DOHH2 (cell line): ENCODE results near the gene CPAMD8.

Experiments
- EZH2phosphoT487 ChIP-seq: fragments of 200-600 bp; sonication (generic); IDR thresholded peaks from 2 replicates; pipeline ENCODE4 v1.6.1; 2017; ENCODE audit warnings: borderline replicate concordance, mild to moderate bottlenecking, antibody characterized with exemption, low read length, moderate library complexity, mixed read lengths
- TF ChIP-seq, protein P1 (sequence below): fragments of 200-600 bp; sonication (generic); IDR thresholded peaks from one replicate; pipeline ENCODE4 v1.5.1; 2014; ENCODE audit warnings: antibody characterized with exemption, mild to moderate bottlenecking, low read depth, low read length; ENCODE audit not compliant: poor library complexity, severe bottlenecking

DNA sequence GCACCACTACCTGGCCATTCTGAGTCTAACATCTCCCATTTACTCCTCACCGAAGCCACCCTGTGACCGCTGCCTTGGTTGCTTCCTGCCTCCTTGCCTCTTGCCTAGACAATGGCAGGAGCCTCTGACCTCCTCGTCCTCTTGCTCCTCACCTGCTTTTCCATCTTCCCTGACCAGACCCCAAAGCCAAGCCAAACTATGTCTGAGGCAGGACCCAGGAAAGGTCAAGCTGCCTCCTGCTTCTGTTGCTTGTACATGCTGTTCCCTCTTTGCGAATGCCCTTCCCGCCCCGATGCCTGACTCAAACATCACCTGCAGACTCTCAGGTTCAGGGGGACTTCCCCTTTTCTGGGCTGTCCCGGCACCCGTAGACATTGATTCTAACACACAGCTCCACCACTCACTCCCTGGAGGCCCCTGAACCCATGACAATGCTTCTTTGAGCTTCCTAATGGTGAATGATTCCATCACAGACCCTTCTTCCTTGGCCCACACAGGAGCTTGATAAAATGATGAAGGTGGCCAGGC, 77.0 kb downstream of the CPAMD8 start:
- TF ChIP-seq, protein P1, sequence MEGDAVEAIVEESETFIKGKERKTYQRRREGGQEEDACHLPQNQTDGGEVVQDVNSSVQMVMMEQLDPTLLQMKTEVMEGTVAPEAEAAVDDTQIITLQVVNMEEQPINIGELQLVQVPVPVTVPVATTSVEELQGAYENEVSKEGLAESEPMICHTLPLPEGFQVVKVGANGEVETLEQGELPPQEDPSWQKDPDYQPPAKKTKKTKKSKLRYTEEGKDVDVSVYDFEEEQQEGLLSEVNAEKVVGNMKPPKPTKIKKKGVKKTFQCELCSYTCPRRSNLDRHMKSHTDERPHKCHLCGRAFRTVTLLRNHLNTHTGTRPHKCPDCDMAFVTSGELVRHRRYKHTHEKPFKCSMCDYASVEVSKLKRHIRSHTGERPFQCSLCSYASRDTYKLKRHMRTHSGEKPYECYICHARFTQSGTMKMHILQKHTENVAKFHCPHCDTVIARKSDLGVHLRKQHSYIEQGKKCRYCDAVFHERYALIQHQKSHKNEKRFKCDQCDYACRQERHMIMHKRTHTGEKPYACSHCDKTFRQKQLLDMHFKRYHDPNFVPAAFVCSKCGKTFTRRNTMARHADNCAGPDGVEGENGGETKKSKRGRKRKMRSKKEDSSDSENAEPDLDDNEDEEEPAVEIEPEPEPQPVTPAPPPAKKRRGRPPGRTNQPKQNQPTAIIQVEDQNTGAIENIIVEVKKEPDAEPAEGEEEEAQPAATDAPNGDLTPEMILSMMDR = no peak
- TF ChIP-seq EZH2phosphoT487 = no peak
